GM18526 (cell line): ENCODE results near the gene CASP6.
A peak's percentile ranks its signal among the peaks of the same experiment; 100 is the strongest.

ENCODE experiments used
- POLR2A ChIP-seq: IDR thresholded peaks from 3 replicates; pipeline ENCODE4 v1.6.1; 2011; ENCODE audit not compliant: insufficient read length; ENCODE audit errors: extremely low read depth

Gene CASP6

DNA sequence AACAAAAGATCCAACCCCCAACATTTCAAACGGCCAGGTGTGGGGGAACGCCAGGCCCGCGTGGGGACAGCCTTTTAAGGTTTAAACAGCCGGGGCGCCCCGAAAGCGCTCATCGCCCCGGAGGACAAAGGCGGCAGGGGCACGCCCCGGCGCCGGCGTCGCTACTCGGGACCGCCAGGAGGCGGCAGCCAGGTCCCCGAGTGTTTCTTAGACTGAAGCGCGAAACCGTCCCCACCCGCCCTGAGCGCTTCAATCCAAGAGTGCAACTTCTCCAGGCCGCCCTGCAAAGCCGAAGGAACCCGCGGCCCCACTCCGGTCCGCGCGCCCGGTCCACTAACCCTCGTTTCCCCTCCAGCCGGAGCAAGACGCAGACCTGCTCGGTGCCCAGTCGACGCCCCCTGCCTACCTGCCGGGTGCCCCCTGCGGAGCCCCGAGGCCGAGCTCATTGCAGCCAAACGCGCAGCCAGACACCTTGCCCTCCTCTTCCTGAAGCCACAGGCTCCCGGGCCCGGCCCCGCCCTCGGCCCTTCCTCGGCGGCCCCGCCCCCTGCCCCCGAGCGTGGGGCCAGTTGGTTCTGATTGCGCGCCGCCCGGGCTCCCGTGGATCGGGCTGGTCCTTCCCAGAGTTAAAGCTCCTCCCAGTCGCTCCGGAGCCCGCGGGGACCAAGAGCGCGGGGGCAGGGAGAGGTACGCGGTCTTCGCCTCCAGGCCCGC, at the start of gene CASP6:
Gene CASP6, minus strand, starts transcription at position 496 of the 714 bp plus-strand sequence. Its CDS starts 50 bp downstream, at position 446.
- TF ChIP-seq POLR2A: peak; percentile 64

DNA sequence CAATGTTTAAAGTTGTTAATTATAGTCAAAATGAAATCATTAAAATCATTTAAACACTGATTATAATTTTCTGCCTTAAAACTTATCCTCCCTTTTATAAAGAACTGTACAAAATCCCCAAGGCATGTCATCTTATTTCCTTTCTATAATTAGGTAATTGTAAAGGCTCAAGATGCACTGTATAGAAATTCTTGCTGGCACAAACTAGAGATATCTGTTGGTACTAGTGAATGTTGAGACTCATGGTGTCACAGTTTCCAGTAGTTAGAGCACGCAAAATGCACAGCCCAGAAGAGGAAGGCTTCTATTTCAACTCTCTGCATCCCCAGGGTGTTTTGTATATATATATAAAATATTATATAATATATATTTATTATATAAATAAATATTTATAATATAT, 49.3 kb upstream of the CASP6 start:
- no peak for TF ChIP-seq POLR2A

- no peak for TF ChIP-seq POLR2A
These were observed 48.6 kb upstream of the CASP6 start for GRCh38 chr4:109751852-109752251.

GRCh38 chr4:109750652-109751244, 47.5 kb upstream of the CASP6 start:
- TF ChIP-seq POLR2A: no peak

- no peak for TF ChIP-seq POLR2A
These were observed 46.3 kb upstream of the CASP6 start for GRCh38 chr4:109749388-109750082.

GRCh38 chr4:109748114-109748513, 44.9 kb upstream of the CASP6 start:
- no peak for TF ChIP-seq POLR2A

GRCh38 chr4:109746728-109747127, 43.5 kb upstream of the CASP6 start:
- TF ChIP-seq POLR2A: no peak

GRCh38 chr4:109745830-109746229, 42.6 kb upstream of the CASP6 start:
- TF ChIP-seq POLR2A: no peak

GRCh38 chr4:109739547-109739946, 36.3 kb upstream of the CASP6 start:
- no peak for TF ChIP-seq POLR2A

- no peak for TF ChIP-seq POLR2A
These were observed 35.0 kb upstream of the CASP6 start for GRCh38 chr4:109738104-109738872.

DNA sequence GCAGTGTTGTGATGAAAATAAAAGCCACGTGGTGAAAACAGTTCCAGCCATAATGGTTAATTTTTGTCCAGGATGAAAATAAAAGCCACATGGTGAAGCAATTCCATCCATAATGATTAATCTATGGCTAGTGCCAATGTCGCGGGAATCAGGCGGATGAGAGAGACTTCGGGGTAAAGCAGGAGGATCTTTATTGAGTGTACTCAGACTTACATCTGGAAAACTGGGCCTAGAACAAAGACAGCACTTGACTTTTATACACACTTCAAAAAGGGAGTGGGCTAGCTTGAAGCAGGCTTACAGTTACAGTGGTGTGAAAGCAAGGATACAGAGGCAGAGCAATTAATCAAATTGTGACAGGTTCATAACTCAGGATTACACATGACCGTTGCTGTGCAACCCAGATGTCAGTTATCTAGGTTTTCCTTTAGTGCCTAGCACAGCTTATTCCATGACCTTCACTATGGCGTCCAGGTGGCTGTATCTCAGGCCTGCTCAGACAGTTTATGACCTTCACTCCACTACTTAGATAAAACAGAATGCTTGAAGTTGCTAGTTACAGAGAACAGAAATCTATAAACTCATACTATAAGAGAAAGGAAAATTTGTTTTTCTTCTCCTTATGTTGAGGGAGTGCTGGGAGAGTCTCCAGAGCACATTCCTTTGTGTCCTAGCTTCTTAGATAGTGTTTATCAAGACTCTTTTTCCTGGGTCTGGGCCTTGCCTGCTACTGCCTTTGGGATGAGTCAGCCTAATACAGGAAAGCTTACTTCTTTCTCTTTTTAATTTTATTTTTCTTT, 32.5 kb upstream of the CASP6 start:
- TF ChIP-seq POLR2A: no peak

GRCh38 chr4:109733728-109734127, 30.5 kb upstream of the CASP6 start:
- no peak for TF ChIP-seq POLR2A

- TF ChIP-seq POLR2A: no peak
These were observed 27.6 kb upstream of the CASP6 start for GRCh38 chr4:109730619-109731545.
